HCT116 (cell line): Measurements from ENCODE around the gene RBCK1. TPM values are rescaled to one million over a fixed set of nuclear protein-coding genes. Genes with fewer than 3 reads are reported as not detected.

Source experiments
- ATAC-seq: fragments of 200-7000 bp; cut with Tn5 transposase; 2 replicates; pipeline ENCODE4 v1.9.1; 2020; ENCODE audit warnings: mild to moderate bottlenecking, moderate library complexity
- BruUV-seq: library from RNA; stranded (reverse); fragments of 400-500 nt; replicated peaks from 2 replicates; lab custom pipeline; 2021; lab: Mats Ljungman, UMichigan
- CTCF ChIA-PET: fragments of 300-600 bp; sonication (Branson Sonifier 250); formaldehyde crosslinking; loops from one replicate; lab custom pipeline; 2021; ENCODE audit warnings: antibody characterized with exemption; lab: Charles Lee
- POLR2A ChIA-PET: fragments of 300-600, 350-600 bp; sonication (Branson Sonifier 250); formaldehyde crosslinking; loops from one replicate; lab custom pipeline; 2021; ENCODE audit warnings: antibody characterized with exemption; lab: Charles Lee
- RAD21 ChIA-PET, 2 experiments: fragments of 300-600 bp; sonication (Branson Sonifier 250); formaldehyde crosslinking; loops; one replicate each; lab custom pipeline; 2023; ENCODE audit warnings: low total read pairs in 2 of 2; ENCODE audit not compliant: uncharacterized antibody in 2 of 2, unreplicated experiment in 2 of 2, low non-redundant PET in 1 of 2; lab: Charles Lee
- DNase-seq: peaks from one replicate; pipeline ENCODE4 v3.0.0-alpha.2; 2010; ENCODE audit warnings: low read depth, low spot score
- H2AFZ ChIP-seq: fragments of 200-600 bp; shearing (Covaris generic), sonication (generic); 2 replicates; pipeline ENCODE4 v1.6.1; 2017; ENCODE audit warnings: low read depth, mixed run types, mixed read lengths, antibody characterized with exemption, low read length; ENCODE audit not compliant: poor library complexity, severe bottlenecking
- H3K27ac ChIP-seq: 2 replicates; pipeline ENCODE4 v1.5.1; 2012; ENCODE audit warnings: low read depth, low read length
- H3K27me3 ChIP-seq: fragments of 200-600 bp; sonication (generic); 2 replicates; pipeline ENCODE4 v1.6.1; 2016; ENCODE audit warnings: mixed run types, low read length, mixed read lengths; ENCODE audit not compliant: insufficient read depth
- H3K36me3 ChIP-seq, 2 experiments: fragments of 200-500 bp in 1 of 2; fragments of 200-600 bp in 1 of 2; sonication (Bioruptor generic) in 1 of 2; sonication (generic) in 1 of 2; 2 replicates each; pipeline versions ENCODE4 v1.5.1 to v1.6.1; 2014 to 2016; ENCODE audit warnings: low read length in 2 of 2, inconsistent platforms in 1 of 2, mixed read lengths in 1 of 2, mixed run types in 1 of 2; ENCODE audit not compliant: insufficient read depth in 2 of 2, control insufficient read depth in 1 of 2
- H3K4me1 ChIP-seq, 2 experiments: fragments of 200-600 bp in 1 of 2; sonication (generic) in 1 of 2; 2 replicates each; pipeline versions ENCODE4 v1.5.1 to v1.6.1; 2012 to 2017; ENCODE audit warnings: low read length in 2 of 2, inconsistent platforms in 1 of 2, mild to moderate bottlenecking in 1 of 2, mixed read lengths in 1 of 2, mixed run types in 1 of 2, moderate library complexity in 1 of 2; ENCODE audit not compliant: insufficient read depth in 2 of 2, control insufficient read depth in 1 of 2
- H3K4me2 ChIP-seq: fragments of 200-600 bp; sonication (generic); 2 replicates; pipeline ENCODE4 v1.6.1; 2017; ENCODE audit warnings: mixed run types, low read length, mixed read lengths
- H3K4me3 ChIP-seq, 2 experiments: fragments of 200-600 bp in 1 of 2; sonication (generic) in 1 of 2; replicated peaks in 1 of 2; 2 replicates each; pipeline ENCODE4 v1.5.1; 2011 to 2016; ENCODE audit warnings: low read length in 2 of 2, control low read depth in 1 of 2, low read depth in 1 of 2, mild to moderate bottlenecking in 1 of 2, mixed read lengths in 1 of 2, mixed run types in 1 of 2
- H3K79me2 ChIP-seq: fragments of 200-600 bp; sonication (generic); 2 replicates; pipeline ENCODE4 v1.6.1; 2017; ENCODE audit warnings: mild to moderate bottlenecking, mixed run types, low read length, moderate library complexity, mixed read lengths; ENCODE audit not compliant: insufficient read depth
- H3K9ac ChIP-seq: fragments of 200-600 bp; sonication (generic); 2 replicates; pipeline ENCODE4 v1.6.1; 2016; ENCODE audit warnings: low read length, mixed read lengths
- H3K9me2 ChIP-seq: fragments of 200-600 bp; sonication (generic), shearing (Covaris generic); 2 replicates; pipeline ENCODE4 v1.6.1; 2017; ENCODE audit warnings: mixed run types, mild to moderate bottlenecking, moderate library complexity; ENCODE audit not compliant: insufficient read depth
- H3K9me3 ChIP-seq, 2 experiments: fragments of 200-500 bp in 1 of 2; fragments of 200-600 bp in 1 of 2; sonication (Bioruptor generic) in 1 of 2; sonication (generic) in 1 of 2; 2 replicates each; pipeline ENCODE4 v1.6.1; 2014 to 2017; ENCODE audit warnings: low read length in 2 of 2, mixed read lengths in 2 of 2, inconsistent platforms in 1 of 2, low read depth in 1 of 2, mild to moderate bottlenecking in 1 of 2, mixed run types in 1 of 2, moderate library complexity in 1 of 2; ENCODE audit not compliant: control insufficient read depth in 1 of 2, insufficient read depth in 1 of 2
- H4K20me1 ChIP-seq: fragments of 200-600 bp; sonication (generic), shearing (Covaris generic); 2 replicates; pipeline ENCODE4 v1.6.1; 2017; ENCODE audit warnings: mixed run types, mild to moderate bottlenecking, moderate library complexity; ENCODE audit not compliant: insufficient read depth
- CBX3 ChIP-seq: IDR thresholded peaks from 2 replicates; pipeline ENCODE4 v1.6.1; 2012; ENCODE audit warnings: low read depth
- CEBPB ChIP-seq: IDR thresholded peaks from 2 replicates; pipeline ENCODE4 v1.6.1; 2012; ENCODE audit warnings: low read depth
- CTCF ChIP-seq, 3 experiments: fragments of 200-600 bp in 1 of 3; sonication (generic) in 1 of 3; IDR thresholded peaks in 2 of 3; conservative IDR thresholded peaks in 1 of 3; 2 replicates each; pipeline ENCODE4 v1.5.1; 2012 to 2017; ENCODE audit warnings: low read depth in 2 of 3, low read length in 2 of 3, antibody characterized with exemption in 1 of 3, borderline replicate concordance in 1 of 3, control low read depth in 1 of 3, mild to moderate bottlenecking in 1 of 3, mixed read lengths in 1 of 3, mixed run types in 1 of 3, moderate library complexity in 1 of 3; ENCODE audit not compliant: insufficient read depth in 1 of 3
- EGR1 ChIP-seq: IDR thresholded peaks from 2 replicates; pipeline ENCODE4 v1.6.1; 2012; ENCODE audit warnings: low read depth
- ELF1 ChIP-seq: IDR thresholded peaks from 2 replicates; pipeline ENCODE4 v1.6.1; 2012; ENCODE audit warnings: low read depth, borderline replicate concordance
- EZH2 ChIP-seq: fragments of 200-600 bp; sonication (generic); IDR thresholded peaks from 2 replicates; pipeline ENCODE4 v1.6.1; 2017; ENCODE audit warnings: antibody characterized with exemption, mixed run types
- EZH2phosphoT487 ChIP-seq: fragments of 200-600 bp; IDR thresholded peaks from 2 replicates; pipeline ENCODE4 v1.6.1; 2018; ENCODE audit warnings: antibody characterized with exemption, borderline replicate concordance
- FOSL1 ChIP-seq: IDR thresholded peaks from 2 replicates; pipeline ENCODE4 v1.6.1; 2012; ENCODE audit warnings: low read depth
- JUND ChIP-seq: IDR thresholded peaks from 2 replicates; pipeline ENCODE4 v1.6.1; 2012
- POLR2A ChIP-seq: IDR thresholded peaks from 2 replicates; pipeline ENCODE4 v1.7.0; 2011; ENCODE audit warnings: borderline replicate concordance; ENCODE audit not compliant: insufficient read depth, insufficient read length; ENCODE audit errors: extremely low read depth
- POLR2AphosphoS5 ChIP-seq: IDR thresholded peaks from 2 replicates; pipeline ENCODE4 v1.6.1; 2011; ENCODE audit warnings: mild to moderate bottlenecking, low read depth, low read length, moderate library complexity
- RAD21 ChIP-seq: IDR thresholded peaks from 2 replicates; pipeline ENCODE4 v1.6.1; 2012; ENCODE audit warnings: low read depth, mild to moderate bottlenecking
- REST ChIP-seq: IDR thresholded peaks from 2 replicates; pipeline ENCODE4 v1.6.1; 2012; ENCODE audit warnings: low read depth
- SP1 ChIP-seq: IDR thresholded peaks from 2 replicates; pipeline ENCODE4 v1.6.1; 2012; ENCODE audit warnings: low read depth
- TCF7L2 ChIP-seq: IDR thresholded peaks from 2 replicates; pipeline ENCODE4 v1.7.0; 2011; ENCODE audit warnings: borderline replicate concordance, inconsistent platforms; ENCODE audit not compliant: insufficient read depth, insufficient read length; ENCODE audit errors: extremely low read depth
- YY1 ChIP-seq: IDR thresholded peaks from 2 replicates; pipeline ENCODE4 v1.6.1; 2011; ENCODE audit warnings: low read length, low read depth, moderate library complexity, mild to moderate bottlenecking; ENCODE audit not compliant: insufficient replicate concordance; ENCODE audit errors: extremely low read depth
- ZFX ChIP-seq: fragments of 450-650 bp; IDR thresholded peaks from 2 replicates; pipeline ENCODE4 v1.6.1; 2017
- intact Hi-C: fragments of 100-400 bp; cut with micrococcal nuclease; formaldehyde crosslinking; loops from 2 replicates; pipeline ENCODE4 v1.10.0; 2022
- total RNA-seq: library from RNA; stranded (reverse); gene quantifications from one replicate; pipeline ENCODE4 v1.2.1, GENCODE V29; 2021; ENCODE audit not compliant: unreplicated experiment
- TF ChIP-seq, protein P1 (sequence below): IDR thresholded peaks from 2 replicates; pipeline ENCODE4 v1.6.1; 2011; ENCODE audit warnings: mild to moderate bottlenecking, low read length, moderate library complexity; ENCODE audit not compliant: insufficient replicate concordance; ENCODE audit errors: extremely low read depth

The RBCK1 gene
- total RNA-seq, 1 experiment from 2014 or later = 180 TPM

- ChIA-PET RAD21 (interaction anchor here (0.6 to 1.8 kb wide), 6 partner anchors 10 to 376 kb away, joined by 4 to 7 read pairs (median 6); partner anchors contain the start of gene TRIB3 (in 2 of the 2)), POLR2A (interaction anchor here (0.6 to 29.0 kb wide), 13 partner anchors 8 to 406 kb away, joined by 3 to 779 read pairs (median 3); partner anchors contain the start of genes RBCK1, SLC52A3 and TRIB3), CTCF (interaction anchor here (0.6 to 2.4 kb wide), 16 partner anchors 9 to 377 kb away, joined by 3 to 24 read pairs (median 5); partner anchors contain the start of gene TRIB3)
- H3K9me3 ChIP-seq = no peaks in the 10 kb centered on the region
- peaks cover 53 to 59% of the 10 kb centered on the region in 2 experiments for H3K4me1 ChIP-seq
- H3K9me2 ChIP-seq = no peaks in the 10 kb centered on the region
- H3K79me2 ChIP-seq = no peaks in the 10 kb centered on the region
- H3K27ac ChIP-seq = peak overlapping the region; percentile 58
- H3K27me3 ChIP-seq = no peaks in the 10 kb centered on the region
- H2AFZ ChIP-seq = peak overlapping the region; percentile 55
- H3K4me3 ChIP-seq = no peak overlapping the region
- H4K20me1 ChIP-seq = no peaks in the 10 kb centered on the region
- intact Hi-C loops = loop anchor here (1.0 to 5.0 kb wide), 3 partner anchors 18 to 68 kb away; partner anchors contain the start of gene TRIB3
- H3K9ac ChIP-seq = peak overlapping the region; percentile 34
- peak overlapping the region; percentile 56 for H3K4me2 ChIP-seq
- DNase-seq = peak; percentile 95
- TSS peak; percentile 93 for BruUV-seq
- H3K36me3 ChIP-seq = no peaks in the 10 kb centered on the region
- ATAC-seq = peak; percentile 87
- no peak for TF ChIP-seq JUND
- TF ChIP-seq, protein P1, sequence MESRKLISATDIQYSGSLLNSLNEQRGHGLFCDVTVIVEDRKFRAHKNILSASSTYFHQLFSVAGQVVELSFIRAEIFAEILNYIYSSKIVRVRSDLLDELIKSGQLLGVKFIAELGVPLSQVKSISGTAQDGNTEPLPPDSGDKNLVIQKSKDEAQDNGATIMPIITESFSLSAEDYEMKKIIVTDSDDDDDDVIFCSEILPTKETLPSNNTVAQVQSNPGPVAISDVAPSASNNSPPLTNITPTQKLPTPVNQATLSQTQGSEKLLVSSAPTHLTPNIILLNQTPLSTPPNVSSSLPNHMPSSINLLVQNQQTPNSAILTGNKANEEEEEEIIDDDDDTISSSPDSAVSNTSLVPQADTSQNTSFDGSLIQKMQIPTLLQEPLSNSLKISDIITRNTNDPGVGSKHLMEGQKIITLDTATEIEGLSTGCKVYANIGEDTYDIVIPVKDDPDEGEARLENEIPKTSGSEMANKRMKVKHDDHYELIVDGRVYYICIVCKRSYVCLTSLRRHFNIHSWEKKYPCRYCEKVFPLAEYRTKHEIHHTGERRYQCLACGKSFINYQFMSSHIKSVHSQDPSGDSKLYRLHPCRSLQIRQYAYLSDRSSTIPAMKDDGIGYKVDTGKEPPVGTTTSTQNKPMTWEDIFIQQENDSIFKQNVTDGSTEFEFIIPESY = no peak
- no peak for TF ChIP-seq SP1
- TF ChIP-seq RAD21 = no peak
- TF ChIP-seq EZH2 = no peak
- TF ChIP-seq ELF1 = no peak
- TF ChIP-seq CBX3 = no peak
- no peak for TF ChIP-seq REST
- TF ChIP-seq CTCF (IDR thresholded peaks at IDR 0.05 in 2 of 3, conservative IDR thresholded peaks at IDR 0.05 in 1 of 3; ENCODE audit: borderline replicate concordance in 1 of 3, insufficient read depth in 1 of 3, low read depth in 2 of 3, low read length in 2 of 3) = peak in 2 of 3 experiments; percentile 66; a peak in 4 of 6 replicates
- peak; percentile 83 for TF ChIP-seq POLR2AphosphoS5
- TF ChIP-seq ZFX = no peak
- no peak for TF ChIP-seq POLR2A
- no peak for TF ChIP-seq EZH2phosphoT487
- no peak for TF ChIP-seq EGR1
- TF ChIP-seq FOSL1 = no peak
- no peak for TF ChIP-seq YY1
- no peak for TF ChIP-seq CEBPB
- TF ChIP-seq TCF7L2 = peak; percentile 52
These were observed 45.5 kb upstream of the RBCK1 start for GRCh38 chr20:362271-363254.
